H9 (cell line): Measurements from ENCODE around the gene CRY2. TPM values are rescaled to one million over a fixed set of nuclear protein-coding genes. Genes with fewer than 3 reads are reported as not detected.

Source experiments
- DNase-seq: peaks from one replicate; pipeline ENCODE4 v3.0.0-alpha.2; 2017
- H2AFZ ChIP-seq: one replicate; pipeline ENCODE4 v1.6.1; 2013; ENCODE audit warnings: mild to moderate bottlenecking, low read length, control low read depth, moderate library complexity
- H2AK5ac ChIP-seq: 2 replicates; pipeline ENCODE4 v1.6.1; 2013; ENCODE audit warnings: low read length, control low read depth, mixed read lengths; ENCODE audit not compliant: insufficient read length
- H2BK120ac ChIP-seq: one replicate; pipeline ENCODE4 v1.6.1; 2013; ENCODE audit warnings: low read depth, mild to moderate bottlenecking, low read length, control low read depth, inconsistent platforms; ENCODE audit not compliant: poor library complexity, severe bottlenecking
- H2BK12ac ChIP-seq: 2 replicates; pipeline ENCODE4 v1.6.1; 2013; ENCODE audit warnings: low read length, control low read depth, mixed read lengths, low read depth; ENCODE audit not compliant: insufficient read length
- H2BK15ac ChIP-seq: 2 replicates; pipeline ENCODE4 v1.6.1; 2013; ENCODE audit warnings: low read depth, low read length, control low read depth
- H2BK20ac ChIP-seq: one replicate; pipeline ENCODE4 v1.6.1; 2013; ENCODE audit warnings: low read depth, mild to moderate bottlenecking, low read length, control low read depth, inconsistent platforms; ENCODE audit not compliant: poor library complexity, severe bottlenecking
- H2BK5ac ChIP-seq: 2 replicates; pipeline ENCODE4 v1.6.1; 2013; ENCODE audit warnings: low read length, control low read depth, mixed read lengths; ENCODE audit not compliant: insufficient read length
- H3K14ac ChIP-seq: 2 replicates; pipeline ENCODE4 v1.6.1; 2013; ENCODE audit warnings: low read length, control low read depth; ENCODE audit not compliant: insufficient read depth
- H3K18ac ChIP-seq: 2 replicates; pipeline ENCODE4 v1.6.1; 2013; ENCODE audit warnings: low read depth, mild to moderate bottlenecking, mixed read lengths, low read length, control low read depth; ENCODE audit not compliant: insufficient read length
- H3K23ac ChIP-seq: 2 replicates; pipeline ENCODE4 v1.6.1; 2013; ENCODE audit warnings: low read length, control low read depth, mixed read lengths, low read depth; ENCODE audit not compliant: insufficient read length
- H3K23me2 ChIP-seq: 2 replicates; pipeline ENCODE4 v1.6.1; 2013; ENCODE audit warnings: low read depth, mild to moderate bottlenecking, mixed read lengths, low read length, control low read depth; ENCODE audit not compliant: insufficient read length, poor library complexity, severe bottlenecking
- H3K27ac ChIP-seq: 2 replicates; pipeline ENCODE4 v1.5.1; 2013; ENCODE audit warnings: low read length, control low read depth, mixed read lengths, low read depth; ENCODE audit not compliant: insufficient read length
- H3K27me3 ChIP-seq: 2 replicates; pipeline ENCODE4 v1.6.1; 2013; ENCODE audit warnings: low read length, control low read depth, inconsistent platforms; ENCODE audit not compliant: insufficient read depth
- H3K4ac ChIP-seq: 2 replicates; pipeline ENCODE4 v1.6.1; 2013; ENCODE audit warnings: low read depth, mild to moderate bottlenecking, control low read depth, inconsistent platforms, low read length, moderate library complexity
- H3K4me1 ChIP-seq: 2 replicates; pipeline ENCODE4 v1.6.1; 2013; ENCODE audit warnings: low read length, control low read depth, inconsistent platforms; ENCODE audit not compliant: insufficient read depth
- H3K4me2 ChIP-seq: 2 replicates; pipeline ENCODE4 v1.6.1; 2013; ENCODE audit warnings: low read length, control low read depth, mixed read lengths; ENCODE audit not compliant: insufficient read length, insufficient read depth
- H3K56ac ChIP-seq: 2 replicates; pipeline ENCODE4 v1.6.1; 2013; ENCODE audit warnings: low read depth, mild to moderate bottlenecking, mixed read lengths, low read length, control low read depth; ENCODE audit not compliant: insufficient read length
- H3K79me1 ChIP-seq: 2 replicates; pipeline ENCODE4 v1.6.1; 2013; ENCODE audit warnings: low read depth, mild to moderate bottlenecking, moderate library complexity, low read length, control low read depth, inconsistent platforms; ENCODE audit not compliant: insufficient read depth, poor library complexity, severe bottlenecking
- H3K79me2 ChIP-seq: 2 replicates; pipeline ENCODE4 v1.6.1; 2013; ENCODE audit warnings: low read length, control low read depth, inconsistent platforms; ENCODE audit not compliant: insufficient read depth
- H3K9ac ChIP-seq: 2 replicates; pipeline ENCODE4 v1.6.1; 2013; ENCODE audit warnings: low read length, control low read depth, mixed read lengths; ENCODE audit not compliant: insufficient read length; ENCODE audit errors: extremely low read depth
- H3K9me3 ChIP-seq: one replicate; pipeline ENCODE4 v1.6.1; 2013; ENCODE audit warnings: low read depth, low read length, inconsistent platforms; ENCODE audit not compliant: control insufficient read depth
- H3T11ph ChIP-seq: one replicate; pipeline ENCODE4 v1.6.1; 2013; ENCODE audit warnings: mild to moderate bottlenecking, low read length, control low read depth, inconsistent platforms
- H4K20me1 ChIP-seq: one replicate; pipeline ENCODE4 v1.6.1; 2013; ENCODE audit not compliant: control insufficient read depth, insufficient read length, insufficient read depth
- H4K5ac ChIP-seq: 2 replicates; pipeline ENCODE4 v1.6.1; 2013; ENCODE audit warnings: low read depth, mild to moderate bottlenecking, mixed read lengths, low read length, control low read depth; ENCODE audit not compliant: insufficient read length
- H4K8ac ChIP-seq: replicated peaks from 2 replicates; pipeline ENCODE4 v1.6.1; 2013; ENCODE audit warnings: low read length, control low read depth, mixed read lengths, low read depth; ENCODE audit not compliant: insufficient read length
- H4K91ac ChIP-seq: 2 replicates; pipeline ENCODE4 v1.6.1; 2013; ENCODE audit warnings: low read depth, mild to moderate bottlenecking, moderate library complexity, mixed read lengths, low read length, control low read depth; ENCODE audit not compliant: insufficient read length
- H3K27ac Mint-ChIP-seq, 3 experiments: 2 replicates in 2 of 3; 3 replicates in 1 of 3; pipeline ENCODE4 v1.8.0; 2020 to 2021; ENCODE audit warnings: mixed read lengths in 3 of 3, mild to moderate bottlenecking in 1 of 3, moderate library complexity in 1 of 3
- H3K27me3 Mint-ChIP-seq: 2 replicates; pipeline ENCODE4 v1.8.0; 2021; ENCODE audit warnings: low read depth, mild to moderate bottlenecking, moderate library complexity, mixed read lengths
- H3K36me3 Mint-ChIP-seq, 3 experiments: 2 replicates in 2 of 3; 3 replicates in 1 of 3; pipeline ENCODE4 v1.8.0; 2020 to 2021; ENCODE audit warnings: low read depth in 3 of 3, mixed read lengths in 3 of 3; ENCODE audit not compliant: insufficient read depth in 1 of 3
- H3K4me1 Mint-ChIP-seq, 2 experiments: 2 replicates each; pipeline ENCODE4 v1.8.0; 2020; ENCODE audit warnings: mixed read lengths in 2 of 2
- H3K4me3 Mint-ChIP-seq, 2 experiments: 2 replicates in 1 of 2; 3 replicates in 1 of 2; pipeline ENCODE4 v1.8.0; 2020 to 2021; ENCODE audit warnings: mild to moderate bottlenecking in 2 of 2, mixed read lengths in 2 of 2, moderate library complexity in 1 of 2
- H3K9me3 Mint-ChIP-seq, 2 experiments: 2 replicates in 1 of 2; 3 replicates in 1 of 2; pipeline ENCODE4 v1.8.0; 2020; ENCODE audit warnings: mild to moderate bottlenecking in 2 of 2, mixed read lengths in 2 of 2, moderate library complexity in 1 of 2
- CTCF ChIP-seq: fragments of 200-600 bp; sonication (generic); conservative IDR thresholded peaks from 3 replicates; pipeline ENCODE4 v1.8.0; 2021; ENCODE audit warnings: antibody characterized with exemption, mild to moderate bottlenecking
- WGBS: extraction: QIAGEN DNeasy Blood & Tissue Kit; methylation state at CpG from one replicate; pipeline ENCODE4 v1.1.7; 2013; ENCODE audit warnings: missing lambda C conversion rate, low lambda C conversion rate, mixed read lengths; ENCODE audit not compliant: insufficient read length; ENCODE audit errors: extremely low coverage; 5-methylcytosine and 5-hydroxymethylcytosine counted together
- total RNA-seq: library from RNA; stranded (reverse); gene quantifications from 2 replicates; pipeline ENCODE4 v1.2.1, GENCODE V29; 2021

The CRY2 gene
- total RNA-seq, 1 experiment from 2014 or later = 14.4 TPM

GRCh38 chr11:45929486-45930030 lies 82.3 kb downstream of the CRY2 start:
- Histone ChIP-seq H3T11ph (no peak overlapping the region), H4K8ac (no peak overlapping the region), H3K4ac (no peak overlapping the region), H3K79me1 (no peaks in the 10 kb centered on the region), H3K79me2 (no peaks in the 10 kb centered on the region), H2AFZ (no peak overlapping the region), H4K20me1 (no peaks in the 10 kb centered on the region), H3K18ac (no peak overlapping the region), H3K56ac (no peak overlapping the region), H3K27me3 (no peaks in the 10 kb centered on the region), H3K23me2 (no peaks in the 10 kb centered on the region), H3K4me2 (no peak overlapping the region), H2BK12ac (no peak overlapping the region), H3K23ac (no peak overlapping the region), H4K5ac (no peak overlapping the region), H3K9ac (no peak overlapping the region), H3K14ac (no peak overlapping the region), H4K91ac (no peak overlapping the region), H3K27ac (no peak overlapping the region), H2BK5ac (no peak overlapping the region), H3K9me3 (no peaks in the 10 kb centered on the region), H2BK20ac (no peak overlapping the region), H2BK15ac (no peak overlapping the region), H3K4me1 (no peaks in the 10 kb centered on the region), H2AK5ac (no peak overlapping the region), H2BK120ac (no peak overlapping the region)
- Mint-ChIP-seq H3K4me3 (no peak overlapping the region), H3K9me3 (no peaks in the 10 kb centered on the region), H3K4me1 (peaks cover 5 to 7% of the 10 kb centered on the region in 2 experiments; a peak in 1 of 4 replicates), H3K27ac (peak overlapping the region in 2 of 3 experiments; percentile 40 to 92; a peak in 3 of 7 replicates), H3K36me3 (peaks cover 15 to 70% (median 68%) of the 10 kb centered on the region in 3 experiments), H3K27me3 (no peaks in the 10 kb centered on the region)
- no peak for DNase-seq
- TF ChIP-seq CTCF = no peak
- WGBS = no CpG with 5 or more reads among the region's 10 CpGs
